Heart left ventricle (tissue), 13 donors: Measurements from ENCODE around the gene TSNAXIP1.

Experiments
- POLR2A ChIP-seq, 2 donors: fragments of 450-650 bp; IDR thresholded peaks; one replicate each; pipeline ENCODE4 v1.6.1; 2017; ENCODE audit warnings: antibody characterized with exemption in 2 of 2, mild to moderate bottlenecking in 2 of 2, moderate library complexity in 2 of 2
- TF ChIP-seq, protein P1 (sequence below), 12 donors: fragments of 200-600 bp; sonication (generic) in 4 of 12; IDR thresholded peaks; one replicate each; pipeline versions ENCODE4 v1.5.0 to v1.8.0; 2018 to 2022; ENCODE audit warnings: antibody characterized with exemption in 12 of 12, mild to moderate bottlenecking in 5 of 12
- donor health status: ischemic (EF 13 %, LVEDD 7.1; RV severe dilation, severe dysfunction).
- donor health status: DM: no; HTN: yes; CAD: no.
- donor health status: DM: no; HTN: no; CAD: no.
- donor health status: ischemic (EF 25% LVEDD 6.9; RV normal size, moderate dysfunction).
- donor health status: ischemic (EF 25% LVEDD 5.7; RV mildly dilated, moderate dysfunction).
- donor health status: ischemic (EF 35%, LVEDD 5.7; RV mildly dilated, moderate dysfunction).
- donor health status: nonischemic (EF 11% LVEDD 7.7; RV severe dilation, severe dysfunction).
- donor health status: DM: yes; HTN: yes; CAD: no.
- donor health status: PGD.
- donor health status: ischemic (EF 29% LVEDD 5.4; RV normal size, mild dysfunction).
- donor health status: nonischemic (EF 23%, LVEDD 6.1; RV moderate dilation, normal function).

DNA sequence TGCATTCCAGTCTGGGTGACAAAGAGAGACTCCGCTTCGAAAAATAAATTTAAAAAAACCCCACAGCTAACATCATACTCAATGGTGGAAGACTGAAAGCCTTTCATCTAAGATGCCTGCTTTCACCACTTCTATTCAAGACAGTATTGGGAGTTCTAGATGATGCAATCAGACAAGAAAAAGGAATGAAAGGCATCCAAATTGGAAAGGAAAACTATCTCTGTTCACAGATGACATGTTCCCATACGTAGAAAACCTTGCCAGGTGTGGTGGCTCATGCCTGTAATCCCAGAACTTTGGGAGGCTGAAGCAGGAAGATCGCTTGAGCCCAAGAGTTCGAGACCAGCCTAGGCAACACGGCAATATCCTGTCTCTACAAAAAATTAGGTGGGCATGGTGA lies 31.4 kb upstream of the TSNAXIP1 start:
- no peak for TF ChIP-seq POLR2A (IDR thresholded peaks at IDR 0.05)
- TF ChIP-seq, protein P1, sequence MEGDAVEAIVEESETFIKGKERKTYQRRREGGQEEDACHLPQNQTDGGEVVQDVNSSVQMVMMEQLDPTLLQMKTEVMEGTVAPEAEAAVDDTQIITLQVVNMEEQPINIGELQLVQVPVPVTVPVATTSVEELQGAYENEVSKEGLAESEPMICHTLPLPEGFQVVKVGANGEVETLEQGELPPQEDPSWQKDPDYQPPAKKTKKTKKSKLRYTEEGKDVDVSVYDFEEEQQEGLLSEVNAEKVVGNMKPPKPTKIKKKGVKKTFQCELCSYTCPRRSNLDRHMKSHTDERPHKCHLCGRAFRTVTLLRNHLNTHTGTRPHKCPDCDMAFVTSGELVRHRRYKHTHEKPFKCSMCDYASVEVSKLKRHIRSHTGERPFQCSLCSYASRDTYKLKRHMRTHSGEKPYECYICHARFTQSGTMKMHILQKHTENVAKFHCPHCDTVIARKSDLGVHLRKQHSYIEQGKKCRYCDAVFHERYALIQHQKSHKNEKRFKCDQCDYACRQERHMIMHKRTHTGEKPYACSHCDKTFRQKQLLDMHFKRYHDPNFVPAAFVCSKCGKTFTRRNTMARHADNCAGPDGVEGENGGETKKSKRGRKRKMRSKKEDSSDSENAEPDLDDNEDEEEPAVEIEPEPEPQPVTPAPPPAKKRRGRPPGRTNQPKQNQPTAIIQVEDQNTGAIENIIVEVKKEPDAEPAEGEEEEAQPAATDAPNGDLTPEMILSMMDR (IDR thresholded peaks at IDR 0.05): no peak
